Measurements from ENCODE around the gene THAP4.
"Not testable (repeated sequence)": the region's sequence is repeated elsewhere in the genome, so short reads cannot be mapped to it uniquely, and the experiment has no call there.

THAP4 gene

DNA sequence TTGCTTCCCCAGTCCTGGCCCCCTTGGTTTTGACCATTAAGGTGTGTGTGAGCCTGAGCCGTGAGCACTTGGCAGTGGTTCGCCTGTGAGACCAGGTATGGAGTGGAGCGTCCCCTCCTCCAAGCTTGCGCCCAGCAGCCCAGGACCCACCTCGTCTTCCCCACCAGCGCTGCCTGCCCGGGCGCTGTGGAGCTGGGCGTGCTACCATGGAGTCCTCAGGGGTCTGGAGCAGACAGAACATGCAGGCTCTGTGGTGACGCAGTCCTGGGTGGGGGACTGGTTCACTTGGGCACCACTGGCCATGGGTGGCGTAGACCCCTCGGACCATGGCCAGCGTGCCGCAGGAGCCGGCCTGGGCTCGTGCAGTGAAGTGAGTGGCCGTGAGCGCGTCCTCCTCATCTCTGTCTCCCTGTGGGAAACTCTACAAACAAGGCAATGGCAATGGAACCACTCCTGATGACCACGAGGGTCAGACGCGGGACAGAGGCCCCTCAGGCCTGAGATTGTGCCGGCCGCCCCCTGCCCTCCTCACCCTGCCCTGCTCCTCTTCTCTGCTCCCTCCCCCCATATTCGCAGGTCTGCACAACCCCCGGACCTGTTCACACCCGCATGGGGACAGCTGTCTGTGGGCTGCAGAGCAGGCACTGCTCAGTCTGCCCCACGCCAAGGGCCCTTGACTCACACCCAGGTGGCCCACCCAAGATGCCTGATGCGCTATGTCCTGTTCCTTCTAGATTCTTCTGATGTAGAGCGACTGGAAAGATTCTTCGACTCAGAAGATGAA is 34.7 kb upstream of the THAP4 start:
- TF ChIP-seq ZFX (IDR thresholded peaks at IDR 0.05): no peak
- TF ChIP-seq, protein P1, sequence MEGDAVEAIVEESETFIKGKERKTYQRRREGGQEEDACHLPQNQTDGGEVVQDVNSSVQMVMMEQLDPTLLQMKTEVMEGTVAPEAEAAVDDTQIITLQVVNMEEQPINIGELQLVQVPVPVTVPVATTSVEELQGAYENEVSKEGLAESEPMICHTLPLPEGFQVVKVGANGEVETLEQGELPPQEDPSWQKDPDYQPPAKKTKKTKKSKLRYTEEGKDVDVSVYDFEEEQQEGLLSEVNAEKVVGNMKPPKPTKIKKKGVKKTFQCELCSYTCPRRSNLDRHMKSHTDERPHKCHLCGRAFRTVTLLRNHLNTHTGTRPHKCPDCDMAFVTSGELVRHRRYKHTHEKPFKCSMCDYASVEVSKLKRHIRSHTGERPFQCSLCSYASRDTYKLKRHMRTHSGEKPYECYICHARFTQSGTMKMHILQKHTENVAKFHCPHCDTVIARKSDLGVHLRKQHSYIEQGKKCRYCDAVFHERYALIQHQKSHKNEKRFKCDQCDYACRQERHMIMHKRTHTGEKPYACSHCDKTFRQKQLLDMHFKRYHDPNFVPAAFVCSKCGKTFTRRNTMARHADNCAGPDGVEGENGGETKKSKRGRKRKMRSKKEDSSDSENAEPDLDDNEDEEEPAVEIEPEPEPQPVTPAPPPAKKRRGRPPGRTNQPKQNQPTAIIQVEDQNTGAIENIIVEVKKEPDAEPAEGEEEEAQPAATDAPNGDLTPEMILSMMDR (conservative IDR thresholded peaks at IDR 0.05): no peak
- H3K27ac ChIP-seq: no peak overlapping the region

DNA sequence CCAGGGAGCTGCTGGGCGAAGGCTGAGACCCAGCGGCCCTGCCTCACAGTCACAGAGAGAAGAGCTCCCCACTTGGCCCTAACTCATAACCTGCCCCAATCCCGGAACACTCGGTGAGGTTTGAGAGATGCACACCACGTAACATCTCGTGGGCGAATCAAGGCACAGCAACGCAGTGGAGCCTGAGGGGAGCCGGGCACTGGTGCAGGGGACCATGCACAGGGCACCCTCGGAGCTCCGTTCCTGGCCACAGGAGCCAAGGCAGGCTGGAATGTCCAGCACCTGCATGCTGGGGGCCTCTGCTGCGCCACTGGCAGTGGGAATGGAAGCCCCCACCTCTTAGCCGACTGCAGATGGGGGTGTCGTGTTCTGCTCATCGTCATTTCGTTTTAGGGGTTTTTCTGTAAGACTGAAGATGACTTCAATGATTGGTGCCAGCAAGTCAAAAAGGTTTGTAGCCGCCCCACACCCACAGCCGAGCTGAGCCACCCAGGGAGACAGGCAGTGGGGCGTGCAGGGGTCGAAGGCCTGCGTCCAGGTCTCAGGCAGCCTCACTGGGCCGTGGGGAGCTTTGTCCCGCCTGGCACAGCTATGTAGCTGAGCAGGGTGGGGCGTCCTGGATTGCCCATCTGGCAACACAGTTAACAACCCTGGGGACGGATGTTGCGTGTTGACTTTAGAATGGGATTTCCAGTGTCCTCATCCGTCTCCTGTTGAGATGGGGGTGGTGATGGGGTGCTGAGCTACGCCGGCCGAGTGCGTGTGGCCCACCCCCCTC is 33.6 kb upstream of the THAP4 start:
- TF ChIP-seq ZFX (IDR thresholded peaks at IDR 0.05): no peak
- TF ChIP-seq, protein P1 (conservative IDR thresholded peaks at IDR 0.05): no peak
- H3K27ac ChIP-seq: no peak overlapping the region

GRCh38 chr2:241668839-241669238 is 31.9 kb upstream of the THAP4 start:
- TF ChIP-seq, protein P1 (conservative IDR thresholded peaks at IDR 0.05): no peak
- no peak for TF ChIP-seq ZFX (IDR thresholded peaks at IDR 0.05)
- no peak overlapping the region for H3K27ac ChIP-seq

DNA sequence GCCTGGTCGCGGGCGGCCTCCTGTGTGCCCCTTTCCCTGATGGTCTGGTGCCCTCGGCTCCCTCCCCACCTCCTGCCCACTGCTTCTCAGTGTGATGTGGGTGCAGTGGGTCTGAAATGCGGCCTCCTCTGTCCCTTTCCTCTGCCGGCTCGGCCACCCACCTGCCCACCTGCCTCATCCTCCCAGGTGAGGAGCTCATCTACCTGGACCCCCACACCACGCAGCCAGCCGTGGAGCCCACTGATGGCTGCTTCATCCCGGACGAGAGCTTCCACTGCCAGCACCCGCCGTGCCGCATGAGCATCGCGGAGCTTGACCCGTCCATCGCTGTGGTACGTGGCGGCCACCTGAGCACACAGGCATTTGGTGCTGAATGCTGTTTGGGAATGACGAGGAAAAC is 31.4 kb upstream of the THAP4 start:
- H3K27ac ChIP-seq: no peak overlapping the region
- no peak for TF ChIP-seq ZFX (IDR thresholded peaks at IDR 0.05)
- TF ChIP-seq, protein P1 (conservative IDR thresholded peaks at IDR 0.05): no peak

DNA sequence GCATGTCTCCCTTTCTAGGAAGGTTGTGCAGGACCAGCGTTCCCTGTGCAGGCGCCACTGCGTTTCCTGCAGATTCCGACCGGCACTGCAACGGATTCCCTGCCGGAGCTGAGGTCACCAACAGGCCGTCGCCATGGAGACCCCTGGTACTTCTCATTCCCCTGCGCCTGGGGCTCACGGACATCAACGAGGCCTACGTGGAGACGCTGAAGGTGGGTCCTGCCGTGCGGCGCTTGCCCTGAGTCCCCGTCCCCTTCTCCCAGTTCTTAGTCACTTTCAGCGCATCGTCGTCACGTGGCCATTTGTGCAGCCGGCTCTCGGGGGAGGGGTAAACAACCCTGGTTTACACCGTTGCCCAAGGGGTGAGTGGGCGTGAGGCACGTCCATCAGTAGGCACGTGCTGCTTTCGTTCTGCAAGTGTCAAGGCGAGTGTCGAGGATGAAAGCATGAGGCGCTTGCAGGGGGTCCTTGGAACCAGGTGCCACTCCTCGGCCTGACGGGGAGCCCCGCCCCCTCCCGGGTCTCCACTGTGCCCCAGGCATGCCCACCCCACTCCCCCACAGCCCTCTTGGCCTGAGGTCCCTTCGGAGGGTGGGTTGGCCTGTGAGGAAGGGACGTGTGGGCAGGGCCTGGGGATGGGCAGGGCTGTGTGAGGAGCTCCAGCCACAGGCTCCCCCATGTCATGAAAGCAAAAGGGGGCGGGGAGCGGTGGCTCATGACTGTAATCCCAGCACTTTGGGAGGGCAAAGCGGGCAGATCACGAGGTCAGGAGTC is 29.9 kb upstream of the THAP4 start:
- TF ChIP-seq ZFX (IDR thresholded peaks at IDR 0.05): no peak
- TF ChIP-seq, protein P1 (conservative IDR thresholded peaks at IDR 0.05): no peak
- H3K27ac ChIP-seq: no peak overlapping the region

DNA sequence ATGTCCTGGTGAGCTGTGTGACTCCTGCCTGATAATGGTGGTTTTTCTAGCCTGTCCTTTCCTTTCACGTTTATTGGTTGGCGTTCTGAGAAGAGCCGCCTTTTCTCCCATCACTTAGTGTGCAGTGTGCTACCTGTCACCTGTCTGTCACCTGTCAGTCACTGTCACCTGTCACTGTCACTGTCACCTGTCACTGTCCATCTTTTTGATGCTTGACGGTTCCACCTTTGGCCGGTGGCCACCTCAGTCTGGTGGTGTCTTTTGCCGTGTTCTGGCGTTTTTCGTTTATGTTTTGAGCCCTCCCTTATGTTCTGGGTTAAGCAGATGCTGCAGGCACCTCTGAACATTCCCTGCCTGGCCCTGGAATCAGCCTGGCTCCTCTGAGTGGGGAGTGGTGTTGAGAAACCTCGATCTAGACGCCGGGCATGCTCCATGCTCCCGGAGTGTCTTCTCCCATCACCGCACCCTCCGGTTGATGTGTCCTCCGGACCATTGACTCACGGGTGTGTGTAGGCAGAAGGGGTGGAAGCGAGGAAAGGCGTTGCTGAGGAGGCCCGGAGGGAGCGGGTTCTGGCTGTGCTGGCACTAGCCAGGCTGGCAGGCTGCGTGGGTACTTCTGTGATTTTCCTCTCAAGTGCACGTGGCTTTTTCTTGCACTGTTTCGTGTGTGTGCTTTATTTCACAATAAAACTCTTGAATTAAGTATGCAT is 28.9 kb upstream of the THAP4 start:
- TF ChIP-seq, protein P1 (conservative IDR thresholded peaks at IDR 0.05): no peak; the same call in 1 of the 2 replicates
- no peak for TF ChIP-seq ZFX (IDR thresholded peaks at IDR 0.05)

DNA sequence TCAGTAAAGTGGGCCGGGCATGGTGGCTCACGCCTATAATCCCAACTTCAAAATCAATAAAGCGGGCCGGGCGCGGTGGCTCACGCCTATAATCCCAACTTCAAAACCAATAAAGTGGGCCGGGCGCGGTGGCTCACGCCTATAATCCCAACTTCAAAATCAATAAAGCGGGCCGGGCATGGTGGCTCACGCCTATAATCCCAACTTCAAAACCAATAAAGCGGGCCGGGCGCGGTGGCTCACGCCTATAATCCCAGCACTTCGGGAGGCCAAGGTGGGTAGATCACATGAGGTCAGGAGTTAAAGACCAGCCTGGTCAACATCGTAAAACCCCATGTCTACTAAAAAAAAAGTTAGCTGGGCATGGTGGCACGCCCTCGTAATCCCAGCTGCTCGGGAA is 25.8 kb upstream of the THAP4 start:
- H3K27ac ChIP-seq: not testable (repeated sequence)

More for the DNA sequence above, 28.9 kb upstream of the THAP4 start:
- no peak overlapping the region for H3K27ac ChIP-seq
